Progenitor cell of endocrine pancreas (in vitro differentiated cells): ENCODE results near the gene SPATA31E1. TPM values are rescaled to one million over a fixed set of nuclear protein-coding genes. Genes with fewer than 3 reads are reported as not detected.

Experiments
- DNase-seq: peaks from one replicate; pipeline ENCODE4 v3.0.0; 2021; ENCODE audit warnings: low spot score; ENCODE audit not compliant: unreplicated experiment
- H3K27ac Mint-ChIP-seq: 2 replicates; pipeline ENCODE4 v1.8.0; 2021; ENCODE audit warnings: mild to moderate bottlenecking, moderate library complexity, mixed read lengths
- H3K27me3 Mint-ChIP-seq: 2 replicates; pipeline ENCODE4 v1.8.0; 2021; ENCODE audit warnings: mixed read lengths
- H3K36me3 Mint-ChIP-seq: 2 replicates; pipeline ENCODE4 v1.8.0; 2022; ENCODE audit warnings: mixed read lengths; ENCODE audit not compliant: insufficient read depth
- H3K4me1 Mint-ChIP-seq: 2 replicates; pipeline ENCODE4 v1.8.0; 2021; ENCODE audit warnings: low read depth, mixed read lengths
- H3K4me3 Mint-ChIP-seq: 2 replicates; pipeline ENCODE4 v1.8.0; 2021; ENCODE audit warnings: low read depth, mild to moderate bottlenecking, moderate library complexity, mixed read lengths
- H3K9me3 Mint-ChIP-seq: 2 replicates; pipeline ENCODE4 v1.8.0; 2021; ENCODE audit warnings: low read depth, mixed read lengths
- CTCF ChIP-seq: fragments of 200-600 bp; sonication (generic); IDR thresholded peaks from one replicate; pipeline ENCODE4 v1.5.0; 2021; ENCODE audit warnings: antibody characterized with exemption, mild to moderate bottlenecking; ENCODE audit not compliant: unreplicated experiment
- total RNA-seq: library from RNA; stranded (reverse); gene quantifications from 2 replicates; pipeline ENCODE4 v1.2.1, GENCODE V29; 2021

The SPATA31E1 gene
- total RNA-seq, 1 donor from 2014 or later, result not detected

DNA sequence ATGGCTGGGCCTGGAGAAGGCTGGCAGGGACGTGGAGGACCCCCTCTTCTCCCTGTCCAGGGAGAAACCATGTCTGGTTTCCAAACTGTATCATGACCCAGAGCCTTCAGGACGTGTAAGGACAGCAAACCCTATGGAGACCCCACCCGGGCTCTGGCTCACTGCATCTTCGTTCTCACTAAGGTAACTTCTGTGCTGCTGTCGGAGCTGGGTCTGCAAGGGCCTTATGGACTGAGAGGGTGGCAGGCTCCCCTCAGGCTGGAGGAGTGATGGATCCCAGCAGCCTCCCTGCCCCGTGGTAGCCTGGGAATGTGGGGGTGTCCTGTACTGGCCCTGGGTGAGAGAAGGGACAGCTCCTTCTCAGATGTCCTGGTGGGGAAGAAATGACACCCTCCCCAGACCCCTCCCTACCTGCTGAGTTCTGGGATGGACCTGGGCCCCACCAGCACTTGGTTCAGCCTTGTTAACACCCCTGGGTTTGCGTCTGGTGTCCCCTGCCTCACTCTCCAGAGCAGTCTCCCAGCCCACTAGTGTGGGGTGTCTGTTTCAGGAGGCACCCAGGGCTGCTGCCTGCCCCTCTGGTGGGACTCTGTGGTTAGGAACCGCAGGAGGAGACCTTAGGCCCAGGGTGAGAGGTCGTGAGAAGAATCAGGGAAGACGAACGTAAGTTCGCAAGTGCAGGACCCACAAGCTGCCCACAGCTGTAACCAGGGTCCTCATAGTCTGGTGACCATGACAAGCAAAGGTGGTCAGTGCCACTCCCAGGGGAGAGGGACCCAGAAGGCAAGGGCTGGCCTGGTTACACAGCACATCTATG is 6.6 kb downstream of the SPATA31E1 start:
- no peak for TF ChIP-seq CTCF
- DNase-seq, result no peak
- Mint-ChIP-seq H3K4me3 (no peak overlapping the region), H3K27me3 (peaks cover 2% of the 10 kb centered on the region), H3K4me1 (no peaks in the 10 kb centered on the region), H3K9me3 (peaks cover 2% of the 10 kb centered on the region), H3K27ac (no peak overlapping the region), H3K36me3 (no peaks in the 10 kb centered on the region)

DNA sequence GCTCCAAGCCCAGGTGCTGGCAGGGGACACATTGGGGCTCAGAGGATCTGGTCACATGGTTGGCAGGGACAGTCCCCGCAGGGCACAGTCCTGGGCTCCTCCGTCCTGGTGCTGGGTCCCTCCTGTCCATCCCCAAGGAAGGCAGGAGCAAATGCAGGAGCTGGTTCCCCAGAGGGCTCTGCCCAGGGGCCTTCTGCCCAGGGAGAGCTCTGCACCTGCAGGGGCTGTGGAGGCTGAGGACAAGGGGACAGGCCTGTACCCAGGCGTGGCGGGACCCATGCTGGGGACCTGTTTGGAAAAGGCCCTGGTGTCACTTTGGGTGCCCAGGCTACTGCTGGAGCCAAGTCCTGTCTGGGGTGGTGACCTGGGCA is 7.2 kb downstream of the SPATA31E1 start:
- no peaks in the 10 kb centered on the region for H3K36me3 Mint-ChIP-seq
- no peak overlapping the region for H3K27ac Mint-ChIP-seq
- TF ChIP-seq CTCF, result no peak
- peaks cover 2% of the 10 kb centered on the region for H3K27me3 Mint-ChIP-seq
- DNase-seq, result no peak
- H3K9me3 Mint-ChIP-seq, result peaks cover 2% of the 10 kb centered on the region
- H3K4me3 Mint-ChIP-seq, result no peak overlapping the region
- no peaks in the 10 kb centered on the region for H3K4me1 Mint-ChIP-seq

DNA sequence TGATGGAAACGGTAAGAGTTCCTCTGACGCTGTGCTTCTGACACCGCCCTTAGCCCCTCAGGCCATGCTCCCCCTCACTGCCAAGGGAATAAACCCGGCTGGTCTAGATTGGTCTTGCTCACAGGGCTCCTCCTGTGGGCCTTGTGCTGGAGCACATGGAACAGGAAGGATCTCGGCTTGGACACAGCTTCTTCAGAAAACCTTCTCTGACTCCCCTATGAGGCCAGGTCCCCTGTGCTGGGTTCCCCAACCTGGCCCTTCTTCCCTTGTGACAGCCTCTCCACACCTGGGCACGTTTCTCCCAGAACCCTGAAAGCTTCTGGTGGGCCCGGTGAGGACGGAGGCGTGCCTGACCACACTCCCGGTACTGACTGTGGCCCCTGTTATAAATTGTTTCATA is 8.2 kb downstream of the SPATA31E1 start:
- Mint-ChIP-seq H3K27ac (no peak overlapping the region), H3K4me3 (no peak overlapping the region)

DNA sequence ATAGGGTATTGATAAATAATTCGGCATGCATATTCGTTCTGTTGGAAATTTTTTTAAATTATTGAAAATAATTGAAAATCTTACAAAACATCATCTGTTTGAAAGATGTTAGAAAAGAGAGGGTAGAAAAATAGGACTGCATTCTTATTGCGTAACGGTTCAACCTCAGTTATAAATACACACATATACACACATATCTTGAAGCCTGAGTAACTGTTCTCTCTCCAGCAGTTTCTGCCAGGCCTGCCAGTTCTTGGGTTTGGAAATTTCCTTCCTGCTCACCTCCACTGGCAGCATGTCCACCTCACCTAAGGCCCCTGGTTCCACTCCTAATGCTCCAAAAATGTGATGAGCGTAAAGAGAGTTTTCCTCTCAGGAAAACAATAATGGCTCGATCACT is 9.1 kb downstream of the SPATA31E1 start:
- H3K4me1 Mint-ChIP-seq, result no peaks in the 10 kb centered on the region
- no peaks in the 10 kb centered on the region for H3K36me3 Mint-ChIP-seq
- TF ChIP-seq CTCF, result no peak
- H3K4me3 Mint-ChIP-seq, result no peak overlapping the region
- no peak overlapping the region for H3K27ac Mint-ChIP-seq
- H3K9me3 Mint-ChIP-seq, result peaks cover 2% of the 10 kb centered on the region
- no peak for DNase-seq
- H3K27me3 Mint-ChIP-seq, result peaks cover 2% of the 10 kb centered on the region

More for the DNA sequence above, 8.2 kb downstream of the SPATA31E1 start:
- no peak for DNase-seq
- TF ChIP-seq CTCF, result no peak
- no peaks in the 10 kb centered on the region for H3K4me1 Mint-ChIP-seq
- peaks cover 2% of the 10 kb centered on the region for H3K27me3 Mint-ChIP-seq
- peaks cover 2% of the 10 kb centered on the region for H3K9me3 Mint-ChIP-seq
- H3K36me3 Mint-ChIP-seq, result no peaks in the 10 kb centered on the region

DNA sequence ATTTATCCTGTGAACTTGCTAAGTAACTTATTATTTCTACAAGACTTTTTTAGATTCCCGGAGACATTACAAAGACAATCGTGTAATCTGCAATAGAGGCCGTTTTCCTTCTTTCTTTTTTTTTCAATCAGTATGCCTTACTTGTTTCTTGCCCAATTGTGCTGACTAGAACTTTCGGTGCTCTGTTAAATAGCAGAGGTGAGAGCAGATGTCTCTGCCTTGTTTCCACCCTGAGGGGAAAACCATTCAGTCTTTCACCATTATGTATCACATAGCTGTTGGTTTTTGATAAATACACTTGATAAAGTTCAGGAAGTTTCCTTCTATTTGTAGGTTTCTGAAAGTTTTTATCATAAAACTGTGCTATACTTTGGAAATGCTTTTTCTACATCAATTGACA is 10.3 kb downstream of the SPATA31E1 start:
- Mint-ChIP-seq H3K27ac (no peak overlapping the region), H3K4me3 (no peak overlapping the region), H3K9me3 (peaks cover 5% of the 10 kb centered on the region), H3K27me3 (peaks cover 1% of the 10 kb centered on the region), H3K4me1 (no peaks in the 10 kb centered on the region), H3K36me3 (no peaks in the 10 kb centered on the region)
- DNase-seq, result no peak
- TF ChIP-seq CTCF, result no peak
